Measurements from ENCODE around the gene EIF4G1. TPM values are rescaled to one million over a fixed set of nuclear protein-coding genes. Genes with fewer than 3 reads are reported as not detected.

Gene EIF4G1
- total and polyA plus RNA-seq, 2 experiments from 2014 or later: 204 to 254 TPM

DNA sequence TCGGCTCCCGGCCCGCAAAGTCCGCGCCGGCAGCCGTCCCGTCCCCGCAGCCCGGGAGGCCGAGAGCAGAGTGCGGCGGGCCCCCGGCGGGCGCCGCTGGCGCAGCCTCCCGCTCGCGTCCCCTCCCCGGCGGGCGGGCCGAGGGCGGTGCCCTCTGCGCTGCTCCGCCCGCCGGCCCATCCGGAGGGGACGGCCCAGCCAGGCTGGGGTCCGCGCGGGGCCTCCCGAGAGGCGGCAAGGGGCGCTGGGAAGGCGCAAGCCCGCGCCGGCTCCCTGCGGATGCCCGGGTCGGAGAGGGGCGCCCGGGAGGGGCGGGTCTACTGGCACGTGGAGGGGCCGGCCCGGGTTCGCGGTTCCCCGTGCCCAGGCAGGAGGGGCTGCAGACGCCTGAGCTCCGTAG, 47.1 kb downstream of the EIF4G1 start, which contains the start of the genes CLCN2 and POLR2H:
TSS of gene CLCN2 (minus strand) at position 74 of the 400 bp plus-strand sequence. CDS start 126 bp downstream, outside the sequence.
TSS of gene POLR2H (plus strand) at position 179 of the 400 bp plus-strand sequence. CDS start 1,783 bp downstream, outside the sequence.
- Histone ChIP-seq H3K4me2 (peak within 1 kb of the TSS; percentile 98), H3K27me3 (no peaks in the 10 kb centered on the region), H3K4me1 (ENCODE audit: insufficient read depth) (peaks cover 26% of the 10 kb centered on the region), H3K4me3 (peak within 1 kb of the TSS; percentile 93), H3K9me3 (ENCODE audit: low read depth) (no peaks in the 10 kb centered on the region), H4K20me1 (ENCODE audit: insufficient read depth, poor library complexity, severe bottlenecking) (no peaks in the 10 kb centered on the region), H3K79me2 (peaks cover 43% of the 10 kb centered on the region), H3K27ac (peak within 1 kb of the TSS; percentile 98), H3K36me3 (replicated peaks; ENCODE audit: insufficient read depth, low read depth) (no peaks in the 10 kb centered on the region), H3K9me2 (replicated peaks; ENCODE audit: insufficient read depth) (no peaks in the 10 kb centered on the region), H2AFZ (peak within 1 kb of the TSS; percentile 53)
- 3% methylated on average over 21 of the region's 56 CpGs for WGBS (ENCODE audit: low lambda C conversion rate, missing lambda C conversion rate)
- peak; percentile 93 for DNase-seq (ENCODE audit: low spot score)
- TF ChIP-seq EZH2phosphoT487 (IDR thresholded peaks at IDR 0.05; ENCODE audit: low read depth, severe bottlenecking, unreplicated experiment) (no peak), EZH2 (IDR thresholded peaks at IDR 0.05; ENCODE audit: borderline replicate concordance) (no peak)
- TF ChIP-seq, protein P1, sequence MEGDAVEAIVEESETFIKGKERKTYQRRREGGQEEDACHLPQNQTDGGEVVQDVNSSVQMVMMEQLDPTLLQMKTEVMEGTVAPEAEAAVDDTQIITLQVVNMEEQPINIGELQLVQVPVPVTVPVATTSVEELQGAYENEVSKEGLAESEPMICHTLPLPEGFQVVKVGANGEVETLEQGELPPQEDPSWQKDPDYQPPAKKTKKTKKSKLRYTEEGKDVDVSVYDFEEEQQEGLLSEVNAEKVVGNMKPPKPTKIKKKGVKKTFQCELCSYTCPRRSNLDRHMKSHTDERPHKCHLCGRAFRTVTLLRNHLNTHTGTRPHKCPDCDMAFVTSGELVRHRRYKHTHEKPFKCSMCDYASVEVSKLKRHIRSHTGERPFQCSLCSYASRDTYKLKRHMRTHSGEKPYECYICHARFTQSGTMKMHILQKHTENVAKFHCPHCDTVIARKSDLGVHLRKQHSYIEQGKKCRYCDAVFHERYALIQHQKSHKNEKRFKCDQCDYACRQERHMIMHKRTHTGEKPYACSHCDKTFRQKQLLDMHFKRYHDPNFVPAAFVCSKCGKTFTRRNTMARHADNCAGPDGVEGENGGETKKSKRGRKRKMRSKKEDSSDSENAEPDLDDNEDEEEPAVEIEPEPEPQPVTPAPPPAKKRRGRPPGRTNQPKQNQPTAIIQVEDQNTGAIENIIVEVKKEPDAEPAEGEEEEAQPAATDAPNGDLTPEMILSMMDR (IDR thresholded peaks at IDR 0.05; ENCODE audit: poor library complexity): no peak

DNA sequence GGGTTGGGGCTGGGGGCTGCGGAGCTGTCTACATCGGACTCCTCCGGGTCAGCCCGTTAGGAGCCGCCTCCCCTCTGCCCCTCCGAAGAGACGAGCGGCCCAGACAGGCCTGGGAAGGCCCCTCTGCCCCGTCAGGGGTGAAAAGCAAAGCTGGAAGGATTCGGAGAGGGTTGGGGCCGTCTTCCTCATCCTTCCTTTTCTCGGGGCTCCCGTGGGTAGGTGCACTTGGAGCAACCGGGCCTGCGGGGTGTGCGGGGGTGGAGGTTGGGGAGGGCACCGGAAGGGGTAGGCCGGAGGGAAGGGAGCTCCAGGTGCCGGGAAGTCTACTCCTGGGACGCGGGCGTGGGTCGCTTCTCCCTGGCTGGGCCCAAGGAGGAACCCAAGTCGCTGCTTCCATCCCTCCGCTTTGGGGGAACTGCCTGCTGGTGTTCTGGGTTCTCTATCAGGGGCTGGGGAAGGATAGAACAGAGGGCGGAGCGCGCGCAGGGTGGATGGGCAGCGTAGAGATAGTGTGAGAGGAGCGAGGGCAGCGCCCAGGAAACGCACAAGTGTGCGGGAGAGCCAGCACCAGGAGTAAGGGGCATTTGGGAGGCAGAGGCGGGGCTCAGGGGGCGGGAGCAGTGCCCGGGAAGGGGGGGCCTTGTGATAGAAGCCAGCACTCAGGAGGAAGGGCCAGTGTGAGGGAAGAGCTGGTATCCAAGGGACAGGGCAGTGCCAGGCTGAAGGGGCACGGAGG, 47.7 kb downstream of the EIF4G1 start:
- peaks cover 43% of the 10 kb centered on the region for H3K79me2 ChIP-seq
- H3K9me2 ChIP-seq (replicated peaks; ENCODE audit: insufficient read depth): no peaks in the 10 kb centered on the region
- H3K4me1 ChIP-seq (ENCODE audit: insufficient read depth): peaks cover 26% of the 10 kb centered on the region
- no peaks in the 10 kb centered on the region for H3K27me3 ChIP-seq
- H2AFZ ChIP-seq: peak overlapping the region; percentile 42
- H3K9me3 ChIP-seq (ENCODE audit: low read depth): no peaks in the 10 kb centered on the region
- H3K4me2 ChIP-seq: peak overlapping the region; percentile 98
- WGBS (ENCODE audit: low lambda C conversion rate, missing lambda C conversion rate): 2% methylated on average over 27 of the region's 38 CpGs
- DNase-seq (ENCODE audit: low spot score): peak; percentile 81
- H4K20me1 ChIP-seq (ENCODE audit: insufficient read depth, poor library complexity, severe bottlenecking): no peaks in the 10 kb centered on the region
- no peak for TF ChIP-seq EZH2phosphoT487 (IDR thresholded peaks at IDR 0.05; ENCODE audit: low read depth, severe bottlenecking, unreplicated experiment)
- TF ChIP-seq EZH2 (IDR thresholded peaks at IDR 0.05; ENCODE audit: borderline replicate concordance): no peak
- TF ChIP-seq, protein P1 (IDR thresholded peaks at IDR 0.05; ENCODE audit: poor library complexity): no peak
- H3K4me3 ChIP-seq: peak overlapping the region; percentile 93
- H3K27ac ChIP-seq: peak overlapping the region; percentile 98
- H3K36me3 ChIP-seq (replicated peaks; ENCODE audit: insufficient read depth, low read depth): no peaks in the 10 kb centered on the region

DNA sequence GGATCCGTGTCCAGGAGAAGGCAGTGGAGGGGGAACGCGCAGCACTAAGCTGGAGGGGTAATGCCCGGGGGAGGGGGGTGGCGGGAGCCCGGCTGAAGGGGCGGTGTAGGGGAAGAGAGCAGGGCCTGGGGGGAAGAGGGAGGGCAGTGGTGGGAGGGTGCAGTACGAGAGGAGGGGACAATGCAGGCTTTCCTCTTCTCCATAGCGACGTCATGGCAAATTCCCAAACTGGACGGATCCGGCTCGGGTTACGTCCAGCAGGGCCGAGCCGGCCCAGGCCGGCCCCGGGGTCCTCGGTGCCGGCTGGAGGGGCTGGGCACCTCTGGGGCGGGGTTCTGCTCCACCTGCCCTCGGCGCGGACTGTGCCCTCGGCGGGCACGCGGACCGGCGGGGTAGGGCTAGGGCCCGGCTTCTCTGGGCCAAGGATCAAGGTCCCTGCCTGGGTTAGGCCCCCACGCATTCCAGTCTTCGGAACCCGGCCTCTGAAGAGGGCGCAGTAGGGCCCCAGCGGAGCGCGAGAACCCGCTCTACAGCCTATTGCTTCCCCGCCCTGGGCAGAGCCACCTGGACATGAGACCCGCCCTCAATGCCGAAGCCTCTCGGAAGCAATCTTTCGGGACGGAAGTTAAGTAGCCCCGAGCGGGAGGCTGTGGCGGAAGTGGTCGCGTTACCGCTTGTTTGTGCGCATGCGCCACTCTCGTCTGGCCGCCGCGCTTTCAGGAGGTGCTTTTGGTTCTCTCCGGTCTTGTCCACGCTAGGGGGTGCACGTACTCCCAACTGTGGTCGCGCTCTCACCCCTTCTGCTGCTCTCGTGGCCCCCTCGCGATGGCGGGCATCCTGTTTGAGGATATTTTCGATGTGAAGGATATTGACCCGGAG, 48.5 kb downstream of the EIF4G1 start:
- peak overlapping the region; percentile 93 for H3K4me3 ChIP-seq
- TF ChIP-seq, protein P1 (IDR thresholded peaks at IDR 0.05; ENCODE audit: poor library complexity): peak; percentile 66
- no peak for TF ChIP-seq EZH2 (IDR thresholded peaks at IDR 0.05; ENCODE audit: borderline replicate concordance)
- no peak for TF ChIP-seq EZH2phosphoT487 (IDR thresholded peaks at IDR 0.05; ENCODE audit: low read depth, severe bottlenecking, unreplicated experiment)
- DNase-seq (ENCODE audit: low spot score): peak; percentile 99
- H3K27me3 ChIP-seq: no peaks in the 10 kb centered on the region
- peak overlapping the region; percentile 98 for H3K4me2 ChIP-seq
- no peaks in the 10 kb centered on the region for H3K9me2 ChIP-seq (replicated peaks; ENCODE audit: insufficient read depth)
- H3K4me1 ChIP-seq (ENCODE audit: insufficient read depth): peaks cover 26% of the 10 kb centered on the region
- H4K20me1 ChIP-seq (ENCODE audit: insufficient read depth, poor library complexity, severe bottlenecking): no peaks in the 10 kb centered on the region
- peak overlapping the region; percentile 42 for H2AFZ ChIP-seq
- H3K9me3 ChIP-seq (ENCODE audit: low read depth): no peaks in the 10 kb centered on the region
- WGBS (ENCODE audit: low lambda C conversion rate, missing lambda C conversion rate): under 1% methylated on average over 35 of the region's 68 CpGs
- peak overlapping the region; percentile 98 for H3K27ac ChIP-seq
- H3K79me2 ChIP-seq: peaks cover 43% of the 10 kb centered on the region
- H3K36me3 ChIP-seq (replicated peaks; ENCODE audit: insufficient read depth, low read depth): no peaks in the 10 kb centered on the region

Data from hepatocyte (in vitro differentiated cells).